Endothelial cell (in vitro differentiated cells): ENCODE measurements around the gene NUDT22. TPM values are rescaled to one million over a fixed set of nuclear protein-coding genes. Genes with fewer than 3 reads are reported as not detected.

Experiments used
- DNase-seq: peaks from one replicate; pipeline ENCODE4 v3.0.0; 2021; ENCODE audit warnings: low spot score
- H3K27ac Mint-ChIP-seq: one replicate; pipeline ENCODE4 v1.8.0; 2021; ENCODE audit warnings: mixed read lengths, inconsistent platforms; ENCODE audit not compliant: unreplicated experiment
- H3K27me3 Mint-ChIP-seq: one replicate; pipeline ENCODE4 v1.8.0; 2021; ENCODE audit warnings: mild to moderate bottlenecking, moderate library complexity, mixed read lengths, inconsistent platforms; ENCODE audit not compliant: unreplicated experiment
- H3K36me3 Mint-ChIP-seq: one replicate; pipeline ENCODE4 v1.8.0; 2021; ENCODE audit warnings: mild to moderate bottlenecking, low read depth, mixed read lengths, inconsistent platforms; ENCODE audit not compliant: unreplicated experiment
- H3K4me1 Mint-ChIP-seq: one replicate; pipeline ENCODE4 v1.8.0; 2021; ENCODE audit warnings: mild to moderate bottlenecking, mixed read lengths, inconsistent platforms; ENCODE audit not compliant: unreplicated experiment
- H3K4me3 Mint-ChIP-seq: one replicate; pipeline ENCODE4 v1.8.0; 2021; ENCODE audit warnings: mild to moderate bottlenecking, mixed read lengths, inconsistent platforms; ENCODE audit not compliant: unreplicated experiment
- H3K9me3 Mint-ChIP-seq: one replicate; pipeline ENCODE4 v1.8.0; 2021; ENCODE audit warnings: mixed read lengths, inconsistent platforms; ENCODE audit not compliant: unreplicated experiment
- CTCF ChIP-seq: fragments of 200-600 bp; sonication (generic); IDR thresholded peaks from one replicate; pipeline ENCODE4 v1.5.0; 2021; ENCODE audit warnings: antibody characterized with exemption; ENCODE audit not compliant: unreplicated experiment
- total RNA-seq: library from RNA; stranded (reverse); fragmentation: NEBNext Ultra II Directional; extraction: Animal tissue kit (Norgen Biotek cat#: 25700); gene quantifications from one replicate; pipeline ENCODE4 v1.2.1, GENCODE V29; 2021; ENCODE audit not compliant: unreplicated experiment

Gene NUDT22
- total RNA-seq, 1 donor from 2014 or later: 21.2 TPM

- no peak for TF ChIP-seq CTCF
- Mint-ChIP-seq H3K4me1 (peaks cover 5% of the 10 kb centered on the region), H3K9me3 (no peaks in the 10 kb centered on the region), H3K4me3 (peak overlapping the region; percentile 31), H3K36me3 (peaks cover 5% of the 10 kb centered on the region), H3K27ac (no peak overlapping the region), H3K27me3 (peaks cover 7% of the 10 kb centered on the region)
- no peak for DNase-seq
These were observed 7.3 kb upstream of the NUDT22 start for GRCh38 chr11:64218628-64219353.

- Mint-ChIP-seq H3K4me1 (peaks cover 5% of the 10 kb centered on the region), H3K27me3 (peaks cover 7% of the 10 kb centered on the region), H3K27ac (no peak overlapping the region), H3K4me3 (no peak overlapping the region), H3K36me3 (peaks cover 5% of the 10 kb centered on the region), H3K9me3 (no peaks in the 10 kb centered on the region)
- no peak for DNase-seq
- no peak for TF ChIP-seq CTCF
These were observed 6.8 kb upstream of the NUDT22 start for GRCh38 chr11:64219354-64219684.

GRCh38 chr11:64219755-64220154 is 6.3 kb upstream of the NUDT22 start:
- H3K27me3 Mint-ChIP-seq: peaks cover 7% of the 10 kb centered on the region
- H3K36me3 Mint-ChIP-seq: peaks cover 5% of the 10 kb centered on the region
- H3K27ac Mint-ChIP-seq: no peak overlapping the region
- no peak for DNase-seq
- no peaks in the 10 kb centered on the region for H3K9me3 Mint-ChIP-seq
- H3K4me3 Mint-ChIP-seq: no peak overlapping the region
- no peak for TF ChIP-seq CTCF
- peaks cover 5% of the 10 kb centered on the region for H3K4me1 Mint-ChIP-seq

- H3K4me1 Mint-ChIP-seq: peaks cover 5% of the 10 kb centered on the region
- no peak overlapping the region for H3K27ac Mint-ChIP-seq
- TF ChIP-seq CTCF: no peak
- H3K27me3 Mint-ChIP-seq: peaks cover 7% of the 10 kb centered on the region
- peaks cover 5% of the 10 kb centered on the region for H3K36me3 Mint-ChIP-seq
- DNase-seq: no peak
- H3K9me3 Mint-ChIP-seq: no peaks in the 10 kb centered on the region
- H3K4me3 Mint-ChIP-seq: no peak overlapping the region
These were observed 5.8 kb upstream of the NUDT22 start for GRCh38 chr11:64220271-64220670.

GRCh38 chr11:64220798-64221197 is 5.3 kb upstream of the NUDT22 start:
- Mint-ChIP-seq H3K27me3 (peaks cover 7% of the 10 kb centered on the region), H3K27ac (no peak overlapping the region), H3K9me3 (no peaks in the 10 kb centered on the region), H3K4me3 (no peak overlapping the region), H3K36me3 (peaks cover 5% of the 10 kb centered on the region), H3K4me1 (peaks cover 5% of the 10 kb centered on the region)
- DNase-seq: no peak
- TF ChIP-seq CTCF: no peak
